NCI-H460 (cell line): ENCODE measurements around the gene STRN4. TPM values are rescaled to one million over a fixed set of nuclear protein-coding genes. Genes with fewer than 3 reads are reported as not detected.

Source experiments
- DNase-seq: peaks from one replicate; pipeline ENCODE4 v3.0.0-alpha.2; 2016; ENCODE audit warnings: low read depth; ENCODE audit errors: extremely low read depth
- small RNA-seq, 2 experiments: library from RNA; depleted of rRNA; stranded (forward); fragments of <200 nt; gene quantifications; one replicate each; pipeline ENCODE3, GENCODE V24; 2014
- total RNA-seq: library from RNA; depleted of rRNA; stranded (reverse); fragments of >200 nt; shearing (Covaris generic); gene quantifications from 2 replicates; pipeline ENCODE4 v1.2.3, GENCODE V29; 2014; rRNA removed

Gene STRN4
- total RNA-seq, 1 experiment from 2014 or later, result 59.2 TPM

DNA sequence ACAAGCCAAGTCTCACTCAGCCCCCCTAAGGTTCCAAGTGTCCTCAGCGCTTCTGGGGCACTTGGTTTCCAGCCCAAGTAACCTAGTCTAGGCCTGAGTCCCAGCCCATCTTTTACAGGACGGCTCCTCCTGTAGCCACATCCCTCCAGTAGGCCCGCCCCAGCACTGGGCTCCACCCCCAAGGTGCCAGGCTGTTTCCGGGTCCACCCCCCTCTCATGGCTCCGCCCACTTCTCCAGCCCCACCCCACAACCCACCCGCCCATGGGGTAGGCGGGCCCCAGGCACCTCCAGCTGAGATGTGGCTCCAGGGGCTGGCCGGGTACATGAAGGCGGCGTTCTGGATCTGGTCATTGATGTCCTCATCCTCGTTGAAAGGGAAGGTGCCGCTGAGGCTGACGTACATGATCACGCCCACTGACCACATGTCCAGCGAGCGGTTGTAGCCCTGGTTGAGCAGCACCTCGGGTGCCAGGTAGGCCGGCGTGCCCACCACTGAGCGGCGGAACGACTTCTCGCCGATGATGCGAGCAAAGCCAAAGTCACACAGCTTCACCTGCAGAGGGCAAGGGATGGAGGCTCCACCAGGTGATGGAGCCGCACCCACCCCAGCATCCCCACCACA, 68.0 kb downstream of the STRN4 start:
- DNase-seq, result no peak

GRCh38 chr19:46674416-46675178, 71.7 kb downstream of the STRN4 start:
- DNase-seq, result no peak

- DNase-seq, result no peak
These were observed 75.4 kb downstream of the STRN4 start for GRCh38 chr19:46670813-46671212.

Small RNA genes within 50 kb of the gene (small RNA-seq; reads per million reads assigned to genes)
- gene MIR320E (0 to 0.06 reads per million in 2 experiments), gene RF00019 (0 reads per million in 2 experiments), gene RN7SL364P (0.56 to 11.8 reads per million in 2 experiments)

Other genes with a start within 250 kb of the STRN4 start
- 47.1 and 53.8 TPM in 2 replicates for gene CALM3, start 145.1 kb downstream of the STRN4 start, total RNA-seq
- gene PTGIR, start 121.4 kb downstream of the STRN4 start, total RNA-seq, result not detected in 2 replicates
- gene GNG8, start 110.2 kb downstream of the STRN4 start, total RNA-seq, result not detected in 2 replicates
- gene DACT3, start 85.3 kb downstream of the STRN4 start, total RNA-seq, result not detected in 2 replicates
- 4.2 and 7.2 TPM in 2 replicates for gene PRKD2, start 29.3 kb downstream of the STRN4 start, total RNA-seq
- 8.5 TPM in 2 replicates for gene FKRP, start 393 bp downstream of the STRN4 start, total RNA-seq
- 253 and 259 TPM in 2 replicates for gene SLC1A5, start 42.1 kb upstream of the STRN4 start, total RNA-seq
- 110 and 111 TPM in 2 replicates for gene AP2S1, start 104.4 kb upstream of the STRN4 start, total RNA-seq
- 16.5 and 18.2 TPM in 2 replicates for gene ARHGAP35, start 114.5 kb upstream of the STRN4 start, total RNA-seq